T-helper 17 cell (primary cell): Measurements from ENCODE around the gene JADE2. TPM values are rescaled to one million over a fixed set of nuclear protein-coding genes. Genes with fewer than 3 reads are reported as not detected.
A peak's percentile ranks its signal among the peaks of the same experiment; 100 is the strongest.
"Not testable (repeated sequence)": the region's sequence is repeated elsewhere in the genome, so short reads cannot be mapped to it uniquely, and the experiment has no call there.

Source experiments
- ATAC-seq: fragments of 150-1000 bp; cut with Tn5 transposase; 2 replicates; pipeline ENCODE4 v1.10.0; 2021; ENCODE audit warnings: mild to moderate bottlenecking, moderate library complexity
- DNase-seq, 3 donors: peaks; one replicate each; pipeline versions ENCODE4 v3.0.0 to v3.0.0-alpha.2; 2020 to 2021
- H3K9me3 ChIP-seq: one replicate; pipeline ENCODE4 v1.7.0; 2013; ENCODE audit warnings: low read length, mild to moderate bottlenecking; ENCODE audit not compliant: control insufficient read depth, poor library complexity, severe bottlenecking
- H3K27ac Mint-ChIP-seq: one replicate; pipeline ENCODE4 v1.8.0; 2022; ENCODE audit warnings: mild to moderate bottlenecking, moderate library complexity, mixed read lengths
- H3K27me3 Mint-ChIP-seq: one replicate; pipeline ENCODE4 v1.8.0; 2022; ENCODE audit warnings: mixed read lengths
- H3K36me3 Mint-ChIP-seq: one replicate; pipeline ENCODE4 v1.8.0; 2022; ENCODE audit warnings: low read depth, mixed read lengths
- H3K4me1 Mint-ChIP-seq: one replicate; pipeline ENCODE4 v1.8.0; 2022; ENCODE audit warnings: mild to moderate bottlenecking, mixed read lengths
- H3K4me3 Mint-ChIP-seq: one replicate; pipeline ENCODE4 v1.8.0; 2022; ENCODE audit warnings: mild to moderate bottlenecking, moderate library complexity, mixed read lengths
- total RNA-seq, 4 donors: library from RNA in 2 of 4; stranded (reverse) in 2 of 4; gene quantifications; one replicate each; pipeline ENCODE4 v1.2.3 and lab custom pipeline; 2022 to 2026

Gene JADE2
- total RNA-seq, 2 donors from 2014 or later, result 129 to 138 TPM

- H3K27ac Mint-ChIP-seq, result no peak overlapping the region
- no peaks in the 10 kb centered on the region for H3K36me3 Mint-ChIP-seq
- no peak for ATAC-seq
- H3K4me3 Mint-ChIP-seq, result no peak overlapping the region
- peaks cover 13% of the 10 kb centered on the region for H3K4me1 Mint-ChIP-seq
- H3K9me3 ChIP-seq, result no peaks in the 10 kb centered on the region
- H3K27me3 Mint-ChIP-seq, result no peaks in the 10 kb centered on the region
- DNase-seq, result no peak
Measured at GRCh38 chr5:134590992-134591659, 65.7 kb downstream of the JADE2 start.

DNA sequence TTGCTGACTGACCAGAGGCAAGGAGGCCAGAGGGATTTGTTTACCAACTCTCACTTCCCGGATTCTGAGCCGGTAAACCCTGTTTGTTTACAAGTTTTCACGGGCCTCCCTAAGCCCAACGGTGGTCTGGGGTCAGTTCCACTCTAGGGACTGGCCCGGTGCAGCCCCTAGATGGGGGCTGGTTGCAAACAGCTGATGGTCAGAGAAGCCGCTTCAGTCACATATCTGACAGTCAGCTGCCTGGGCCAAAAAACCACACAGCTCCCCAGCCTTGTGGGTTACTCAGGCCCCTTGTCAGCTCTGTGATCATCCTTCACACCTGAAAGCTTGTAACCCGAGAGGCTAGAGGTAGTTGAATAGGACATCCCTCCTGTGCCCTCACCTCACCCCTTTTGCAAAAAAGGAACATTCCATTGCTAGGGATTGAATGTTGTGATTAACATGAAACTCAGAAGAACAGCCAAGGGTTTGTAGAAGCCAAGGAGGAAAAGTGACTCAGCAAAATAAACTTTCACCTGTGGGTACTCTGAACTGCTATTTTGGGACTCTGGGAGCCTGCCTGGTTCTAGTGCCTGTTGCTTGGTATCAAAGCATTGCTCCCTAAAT, 66.8 kb downstream of the JADE2 start:
- peaks cover 6% of the 10 kb centered on the region for H3K4me1 Mint-ChIP-seq
- H3K9me3 ChIP-seq, result no peaks in the 10 kb centered on the region
- no peaks in the 10 kb centered on the region for H3K27me3 Mint-ChIP-seq
- no peak overlapping the region for H3K4me3 Mint-ChIP-seq
- ATAC-seq (no peak), DNase-seq (no peak)
- no peaks in the 10 kb centered on the region for H3K36me3 Mint-ChIP-seq
- peak overlapping the region; percentile 19 for H3K27ac Mint-ChIP-seq

- H3K27ac Mint-ChIP-seq, result peak overlapping the region; percentile 77
- DNase-seq, result no peak
- no peak overlapping the region for H3K4me3 Mint-ChIP-seq
- no peaks in the 10 kb centered on the region for H3K9me3 ChIP-seq
- H3K27me3 Mint-ChIP-seq, result no peaks in the 10 kb centered on the region
- peaks cover 6% of the 10 kb centered on the region for H3K4me1 Mint-ChIP-seq
- H3K36me3 Mint-ChIP-seq, result no peaks in the 10 kb centered on the region
- no peak for ATAC-seq
Measured at GRCh38 chr5:134594336-134594735, 68.9 kb downstream of the JADE2 start.

GRCh38 chr5:134594797-134595457, 69.5 kb downstream of the JADE2 start:
- Mint-ChIP-seq H3K27me3 (no peaks in the 10 kb centered on the region), H3K27ac (peak overlapping the region; percentile 77), H3K4me1 (peaks cover 6% of the 10 kb centered on the region), H3K4me3 (peak overlapping the region; percentile 39), H3K36me3 (no peaks in the 10 kb centered on the region)
- no peak for DNase-seq
- ATAC-seq, result no peak
- no peaks in the 10 kb centered on the region for H3K9me3 ChIP-seq

- H3K4me3 Mint-ChIP-seq, result no peak overlapping the region
Measured at GRCh38 chr5:134595458-134595838, 70.0 kb downstream of the JADE2 start.

DNA sequence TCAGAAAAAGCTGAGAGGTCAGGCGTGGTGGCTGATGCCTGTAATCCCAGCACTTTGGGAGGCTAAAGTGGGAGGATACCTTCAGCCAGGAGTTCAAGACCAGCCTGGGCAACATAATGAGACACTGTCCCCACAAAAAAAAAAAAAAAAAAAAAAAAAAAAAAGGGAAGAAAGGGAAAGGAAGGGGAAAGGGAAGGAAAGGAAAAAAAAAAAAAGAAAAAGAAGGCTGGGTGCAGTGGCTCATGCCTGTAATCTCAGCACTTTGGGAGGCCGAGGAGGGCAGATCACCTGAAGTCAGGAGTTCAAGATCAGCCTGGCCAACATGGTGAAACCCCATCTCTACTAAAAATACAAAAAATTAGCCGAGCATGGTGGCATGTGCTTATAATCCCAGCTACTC, 74.3 kb downstream of the JADE2 start:
- H3K36me3 Mint-ChIP-seq, H3K9me3 ChIP-seq, H3K4me3 Mint-ChIP-seq, H3K27ac Mint-ChIP-seq, H3K4me1 Mint-ChIP-seq, ATAC-seq, H3K27me3 Mint-ChIP-seq, DNase-seq: not testable (repeated sequence)

More at GRCh38 chr5:134595458-134595838, 70.0 kb downstream of the JADE2 start:
- Mint-ChIP-seq H3K36me3 (no peaks in the 10 kb centered on the region), H3K4me1 (peaks cover 6% of the 10 kb centered on the region), H3K27me3 (no peaks in the 10 kb centered on the region), H3K27ac (peak overlapping the region; percentile 77)
- no peak for DNase-seq
- no peaks in the 10 kb centered on the region for H3K9me3 ChIP-seq
- ATAC-seq, result no peak

GRCh38 chr5:134600600-134600999, 75.1 kb downstream of the JADE2 start:
- DNase-seq, result no peak
- Mint-ChIP-seq H3K4me1 (peaks cover under 1% of the 10 kb centered on the region), H3K4me3 (no peak overlapping the region), H3K27ac (no peak overlapping the region), H3K27me3 (no peaks in the 10 kb centered on the region), H3K36me3 (no peaks in the 10 kb centered on the region)
- H3K9me3 ChIP-seq, result no peaks in the 10 kb centered on the region
- no peak for ATAC-seq

- peaks cover 3% of the 10 kb centered on the region for H3K4me1 Mint-ChIP-seq
- ATAC-seq, result no peak
- no peak overlapping the region for H3K27ac Mint-ChIP-seq
- no peaks in the 10 kb centered on the region for H3K36me3 Mint-ChIP-seq
- no peak for DNase-seq
- no peaks in the 10 kb centered on the region for H3K9me3 ChIP-seq
- no peaks in the 10 kb centered on the region for H3K27me3 Mint-ChIP-seq
- no peak overlapping the region for H3K4me3 Mint-ChIP-seq
Measured at GRCh38 chr5:134603059-134603458, 77.6 kb downstream of the JADE2 start.

DNA sequence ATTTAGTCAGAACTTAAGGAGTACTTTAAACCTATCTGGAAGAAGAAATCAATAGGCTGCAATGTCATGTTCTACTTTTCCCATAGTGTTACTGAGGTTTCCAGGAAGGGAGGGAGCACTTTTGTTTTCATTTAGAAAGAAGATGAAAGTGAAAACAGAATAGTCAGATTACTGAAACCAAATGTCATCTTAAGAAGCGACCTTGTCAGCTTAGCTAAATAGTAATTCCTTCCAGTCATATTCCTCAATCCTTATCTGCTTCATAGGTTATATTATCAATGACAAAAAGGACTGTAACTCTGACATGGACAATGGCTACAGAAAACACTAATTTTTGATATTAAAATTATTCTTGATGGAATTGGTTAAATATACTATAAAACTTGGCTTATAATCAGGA, 79.4 kb downstream of the JADE2 start:
- ATAC-seq, result no peak
- peaks cover 4% of the 10 kb centered on the region for H3K36me3 Mint-ChIP-seq

GRCh38 chr5:134606726-134607125, 81.3 kb downstream of the JADE2 start:
- no peak overlapping the region for H3K4me3 Mint-ChIP-seq
- H3K27ac Mint-ChIP-seq, result no peak overlapping the region
- ATAC-seq (no peak), DNase-seq (no peak)
- peaks cover 6% of the 10 kb centered on the region for H3K36me3 Mint-ChIP-seq
- H3K4me1 Mint-ChIP-seq, result peaks cover 19% of the 10 kb centered on the region
- H3K9me3 ChIP-seq, result no peaks in the 10 kb centered on the region
- H3K27me3 Mint-ChIP-seq, result no peaks in the 10 kb centered on the region

More for the DNA sequence above, 79.4 kb downstream of the JADE2 start:
- Mint-ChIP-seq H3K27me3 (no peaks in the 10 kb centered on the region), H3K4me1 (peaks cover 17% of the 10 kb centered on the region), H3K27ac (peak overlapping the region; percentile 34), H3K4me3 (no peak overlapping the region)
- no peaks in the 10 kb centered on the region for H3K9me3 ChIP-seq
- no peak for DNase-seq

DNA sequence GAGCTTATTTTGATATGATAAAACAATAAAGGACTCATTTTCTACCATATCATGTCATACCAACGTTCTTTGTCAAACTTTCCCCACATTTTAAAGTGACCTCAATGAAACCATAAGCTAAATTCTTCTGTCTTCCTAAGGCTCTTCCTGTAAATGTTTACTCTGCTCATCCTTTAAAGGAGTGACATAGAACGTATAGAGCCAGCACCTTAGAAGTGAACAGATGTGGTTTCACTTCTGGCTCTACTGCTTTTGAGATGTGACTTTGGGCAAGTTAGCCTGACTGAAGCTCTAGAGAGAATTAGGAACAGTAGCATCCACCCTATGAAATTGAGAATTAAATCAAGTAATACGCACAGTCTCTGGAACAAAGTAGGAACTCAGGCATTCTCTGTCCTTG, 83.1 kb downstream of the JADE2 start:
- no peaks in the 10 kb centered on the region for H3K9me3 ChIP-seq
- Mint-ChIP-seq H3K4me3 (peak overlapping the region; percentile 60), H3K36me3 (peaks cover 6% of the 10 kb centered on the region), H3K4me1 (peaks cover 19% of the 10 kb centered on the region), H3K27ac (peak overlapping the region; percentile 92), H3K27me3 (no peaks in the 10 kb centered on the region)
- DNase-seq, result no peak
- ATAC-seq, result peak; percentile 70

GRCh38 chr5:134609232-134609851, 83.9 kb downstream of the JADE2 start:
- H3K27ac Mint-ChIP-seq, result peak overlapping the region; percentile 92
- H3K27me3 Mint-ChIP-seq, result no peaks in the 10 kb centered on the region
- peak overlapping the region; percentile 60 for H3K4me3 Mint-ChIP-seq
- ATAC-seq (peak; percentile 58), DNase-seq (no peak)
- no peaks in the 10 kb centered on the region for H3K9me3 ChIP-seq
- H3K36me3 Mint-ChIP-seq, result peaks cover 11% of the 10 kb centered on the region
- H3K4me1 Mint-ChIP-seq, result peaks cover 21% of the 10 kb centered on the region

- no peak overlapping the region for H3K4me3 Mint-ChIP-seq
- H3K27ac Mint-ChIP-seq, result peak overlapping the region; percentile 14
- DNase-seq (no peak), ATAC-seq (no peak)
- H3K4me1 Mint-ChIP-seq, result peaks cover 19% of the 10 kb centered on the region
- H3K9me3 ChIP-seq, result no peaks in the 10 kb centered on the region
- H3K36me3 Mint-ChIP-seq, result peaks cover 11% of the 10 kb centered on the region
- H3K27me3 Mint-ChIP-seq, result no peaks in the 10 kb centered on the region
Measured at GRCh38 chr5:134610725-134611124, 85.3 kb downstream of the JADE2 start.
